Keratinocyte (primary cell): ENCODE measurements around the gene TBC1D20. TPM values are rescaled to one million over a fixed set of nuclear protein-coding genes. Genes with fewer than 3 reads are reported as not detected.

Source experiments
- DNase-seq: peaks from one replicate; pipeline ENCODE4 v3.0.0-alpha.2; 2011; ENCODE audit warnings: low read depth, missing footprints, low spot score
- FAIRE-seq: peaks from 2 replicates; lab custom pipeline; 2011; peaks lifted over from hg19 to GRCh38; lab: Jason Lieb, UNC
- H2AFZ ChIP-seq: 2 replicates; pipeline ENCODE4 v1.6.0; 2012; ENCODE audit warnings: low read length, control low read depth, inconsistent platforms; ENCODE audit not compliant: control insufficient read depth
- H3K27ac ChIP-seq: 2 replicates; pipeline ENCODE4 v1.5.1; 2011; ENCODE audit warnings: low read length; ENCODE audit not compliant: control insufficient read depth, insufficient read depth
- H3K27me3 ChIP-seq: 3 replicates; pipeline ENCODE4 v1.6.0; 2011; ENCODE audit warnings: low read length; ENCODE audit not compliant: control insufficient read depth, insufficient read depth; ENCODE audit errors: extremely low read depth
- H3K36me3 ChIP-seq, 2 experiments: 2 replicates in 1 of 2; 3 replicates in 1 of 2; pipeline ENCODE4 v1.5.1; 2011; ENCODE audit warnings: low read length in 2 of 2, mild to moderate bottlenecking in 1 of 2; ENCODE audit not compliant: control insufficient read depth in 2 of 2, insufficient read depth in 2 of 2; ENCODE audit errors: extremely low read depth in 1 of 2
- H3K4me1 ChIP-seq: 3 replicates; pipeline ENCODE4 v1.5.1; 2011; ENCODE audit warnings: low read length; ENCODE audit not compliant: control insufficient read depth, insufficient read depth; ENCODE audit errors: extremely low read depth
- H3K4me2 ChIP-seq: 3 replicates; pipeline ENCODE4 v1.6.0; 2011; ENCODE audit warnings: low read depth, low read length; ENCODE audit not compliant: control insufficient read depth, insufficient read depth; ENCODE audit errors: extremely low read depth
- H3K4me3 ChIP-seq, 3 experiments: fragments of 200-600 bp in 1 of 3; sonication (generic) in 1 of 3; 2 replicates in 2 of 3; 3 replicates in 1 of 3; pipeline ENCODE4 v1.5.1; 2011 to 2016; ENCODE audit warnings: low read length in 3 of 3, mild to moderate bottlenecking in 3 of 3, control low read depth in 2 of 3, inconsistent platforms in 1 of 3, low read depth in 1 of 3, mixed read lengths in 1 of 3, mixed run types in 1 of 3, moderate library complexity in 1 of 3; ENCODE audit not compliant: control insufficient read depth in 2 of 3, insufficient read depth in 2 of 3; ENCODE audit errors: extremely low read depth in 1 of 3
- H3K79me2 ChIP-seq: 2 replicates; pipeline ENCODE4 v1.6.0; 2012; ENCODE audit warnings: low read length; ENCODE audit not compliant: control insufficient read depth, insufficient read depth
- H3K9ac ChIP-seq: 3 replicates; pipeline ENCODE4 v1.6.0; 2011; ENCODE audit warnings: low read length; ENCODE audit not compliant: control insufficient read depth, insufficient read depth; ENCODE audit errors: extremely low read depth
- H3K9me1 ChIP-seq: 3 replicates; pipeline ENCODE4 v1.6.0; 2011; ENCODE audit warnings: low read length; ENCODE audit not compliant: control insufficient read depth, insufficient read depth; ENCODE audit errors: extremely low read depth
- H3K9me3 ChIP-seq: 2 replicates; pipeline ENCODE4 v1.5.1; 2012; ENCODE audit warnings: low read depth, low read length; ENCODE audit not compliant: control insufficient read depth
- H4K20me1 ChIP-seq: 3 replicates; pipeline ENCODE4 v1.6.0; 2011; ENCODE audit warnings: low read length; ENCODE audit not compliant: control insufficient read depth, insufficient read depth; ENCODE audit errors: extremely low read depth
- EZH2 ChIP-seq: IDR thresholded peaks from one replicate; pipeline ENCODE4 v1.6.1; 2012; ENCODE audit warnings: inconsistent platforms, mild to moderate bottlenecking, low read length, moderate library complexity
- dilution Hi-C: fragments of 300-500 bp; cut with MboI; formaldehyde crosslinking; loops from one replicate; pipeline ENCODE4 v1.7.0; 2020; ENCODE audit warnings: low sequenced_read_pairs; ENCODE audit not compliant: extremely low pct_ligation_motif_present
- polyA plus RNA-seq, 5 experiments: library from polyadenylated mRNA; depleted of rRNA in 3 of 5; stranded (reverse) in 3 of 5; stranded (forward) in 1 of 5; unstranded in 1 of 5; fragments of >200 nt; gene quantifications; 1 replicate in 1 of 5; 2 replicates in 3 of 5; 3 replicates in 1 of 5; pipeline versions ENCODE4 v1.2.1 to v1.2.3, GENCODE V29; 2011 to 2012; ENCODE audit warnings: missing spikeins in 2 of 5, low read depth in 1 of 5, low replicate concordance in 1 of 5
- TF ChIP-seq, protein P1 (sequence below), 3 experiments: IDR thresholded peaks in 1 of 3; conservative IDR thresholded peaks in 1 of 3; optimal IDR thresholded peaks in 1 of 3; 2 replicates in 2 of 3; 3 replicates in 1 of 3; pipeline versions ENCODE3 to v1.5.1; 2011; ENCODE audit warnings: low read length in 3 of 3, mild to moderate bottlenecking in 3 of 3, moderate library complexity in 2 of 3, control low read depth in 1 of 3, inconsistent platforms in 1 of 3; ENCODE audit not compliant: insufficient read depth in 2 of 3; ENCODE audit errors: extremely low read depth in 1 of 3

The TBC1D20 gene
- polyA plus RNA-seq, 1 donor (not counting 4 experiments of a cell fraction or from before 2014, with no cell fraction given): 24.5 TPM

GRCh38 chr20:480044-480443, 17.7 kb upstream of the TBC1D20 start:
- FAIRE-seq: no peak
- Histone ChIP-seq H3K9me3 (no peaks in the 10 kb centered on the region), H3K27ac (no peak overlapping the region), H3K79me2 (no peaks in the 10 kb centered on the region), H3K27me3 (no peaks in the 10 kb centered on the region), H3K36me3 (peaks cover 25 to 30% of the 10 kb centered on the region in 2 experiments), H3K4me1 (no peaks in the 10 kb centered on the region), H3K9ac (no peak overlapping the region), H2AFZ (no peak overlapping the region), H3K4me2 (no peak overlapping the region), H3K4me3 (no peak overlapping the region), H3K9me1 (no peaks in the 10 kb centered on the region), H4K20me1 (no peaks in the 10 kb centered on the region)
- dilution Hi-C loops: no loop called here
- no peak for TF ChIP-seq EZH2
- TF ChIP-seq, protein P1, sequence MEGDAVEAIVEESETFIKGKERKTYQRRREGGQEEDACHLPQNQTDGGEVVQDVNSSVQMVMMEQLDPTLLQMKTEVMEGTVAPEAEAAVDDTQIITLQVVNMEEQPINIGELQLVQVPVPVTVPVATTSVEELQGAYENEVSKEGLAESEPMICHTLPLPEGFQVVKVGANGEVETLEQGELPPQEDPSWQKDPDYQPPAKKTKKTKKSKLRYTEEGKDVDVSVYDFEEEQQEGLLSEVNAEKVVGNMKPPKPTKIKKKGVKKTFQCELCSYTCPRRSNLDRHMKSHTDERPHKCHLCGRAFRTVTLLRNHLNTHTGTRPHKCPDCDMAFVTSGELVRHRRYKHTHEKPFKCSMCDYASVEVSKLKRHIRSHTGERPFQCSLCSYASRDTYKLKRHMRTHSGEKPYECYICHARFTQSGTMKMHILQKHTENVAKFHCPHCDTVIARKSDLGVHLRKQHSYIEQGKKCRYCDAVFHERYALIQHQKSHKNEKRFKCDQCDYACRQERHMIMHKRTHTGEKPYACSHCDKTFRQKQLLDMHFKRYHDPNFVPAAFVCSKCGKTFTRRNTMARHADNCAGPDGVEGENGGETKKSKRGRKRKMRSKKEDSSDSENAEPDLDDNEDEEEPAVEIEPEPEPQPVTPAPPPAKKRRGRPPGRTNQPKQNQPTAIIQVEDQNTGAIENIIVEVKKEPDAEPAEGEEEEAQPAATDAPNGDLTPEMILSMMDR (optimal IDR thresholded peaks at IDR 0.05 in 1 of 3, IDR thresholded peaks at IDR 0.05 in 1 of 3, conservative IDR thresholded peaks at IDR 0.05 in 1 of 3; ENCODE audit: extremely low read depth in 1 of 3, insufficient read depth in 2 of 3, low read length in 3 of 3): no peak
- no peak for DNase-seq

DNA sequence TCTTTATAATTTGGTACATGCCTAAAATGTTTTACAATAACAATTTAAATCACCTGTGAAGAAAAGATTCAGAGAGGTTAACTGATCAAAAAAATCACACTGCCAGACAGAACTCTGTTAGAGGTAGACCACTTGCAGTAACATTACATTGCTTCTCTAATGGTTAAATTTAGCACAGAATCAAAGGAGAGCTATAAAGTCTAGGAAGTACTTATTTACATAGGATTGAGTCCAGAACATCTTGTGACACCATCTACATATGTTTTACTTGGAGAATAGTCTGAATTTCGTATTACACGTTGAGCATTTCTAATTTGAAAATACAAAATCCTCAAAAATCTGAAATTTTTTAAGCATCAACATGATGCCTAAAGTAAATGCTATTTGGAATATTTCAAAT, 17.2 kb upstream of the TBC1D20 start:
- H2AFZ ChIP-seq: no peak overlapping the region
- H3K27me3 ChIP-seq: no peaks in the 10 kb centered on the region
- H3K27ac ChIP-seq: no peak overlapping the region
- H3K4me2 ChIP-seq: no peak overlapping the region
- H3K9me3 ChIP-seq: no peaks in the 10 kb centered on the region
- dilution Hi-C loops: no loop called here
- no peaks in the 10 kb centered on the region for H3K9me1 ChIP-seq
- H3K9ac ChIP-seq: no peak overlapping the region
- TF ChIP-seq, protein P1 (optimal IDR thresholded peaks at IDR 0.05 in 1 of 3, IDR thresholded peaks at IDR 0.05 in 1 of 3, conservative IDR thresholded peaks at IDR 0.05 in 1 of 3; ENCODE audit: extremely low read depth in 1 of 3, insufficient read depth in 2 of 3, low read length in 3 of 3): no peak
- no peak for TF ChIP-seq EZH2
- H3K79me2 ChIP-seq: no peaks in the 10 kb centered on the region
- FAIRE-seq (no peak), DNase-seq (no peak)
- H3K4me3 ChIP-seq: no peak overlapping the region
- H3K36me3 ChIP-seq: peaks cover 25 to 30% of the 10 kb centered on the region in 2 experiments
- no peaks in the 10 kb centered on the region for H3K4me1 ChIP-seq
- H4K20me1 ChIP-seq: no peaks in the 10 kb centered on the region
